ENCODE data around the gene PURA.
"Not testable (repeated sequence)": the region's sequence is repeated elsewhere in the genome, so short reads cannot be mapped to it uniquely, and the experiment has no call there.

The PURA gene

DNA sequence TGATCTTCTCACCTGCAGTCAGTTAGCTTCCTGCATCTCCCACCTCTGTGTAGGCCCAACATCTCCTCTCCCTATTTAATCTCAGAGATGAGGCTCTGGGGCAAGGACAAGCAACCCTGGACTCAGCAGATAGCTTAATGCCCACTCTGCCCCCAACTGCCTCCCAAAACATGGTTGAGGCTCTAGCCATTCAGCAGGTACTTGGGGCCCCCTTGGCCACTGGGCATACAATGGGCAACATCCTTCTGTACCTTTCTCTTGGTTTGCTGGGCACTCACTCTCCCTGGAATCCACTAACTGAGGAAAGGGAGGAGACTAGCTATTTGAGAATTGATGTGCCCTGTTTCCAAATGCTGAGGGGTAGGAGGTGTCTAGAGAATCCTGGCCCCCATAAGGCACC is 21.2 kb downstream of the PURA start:
- DNase-seq (ENCODE audit: low read depth in 2 of 2) = no peak

DNA sequence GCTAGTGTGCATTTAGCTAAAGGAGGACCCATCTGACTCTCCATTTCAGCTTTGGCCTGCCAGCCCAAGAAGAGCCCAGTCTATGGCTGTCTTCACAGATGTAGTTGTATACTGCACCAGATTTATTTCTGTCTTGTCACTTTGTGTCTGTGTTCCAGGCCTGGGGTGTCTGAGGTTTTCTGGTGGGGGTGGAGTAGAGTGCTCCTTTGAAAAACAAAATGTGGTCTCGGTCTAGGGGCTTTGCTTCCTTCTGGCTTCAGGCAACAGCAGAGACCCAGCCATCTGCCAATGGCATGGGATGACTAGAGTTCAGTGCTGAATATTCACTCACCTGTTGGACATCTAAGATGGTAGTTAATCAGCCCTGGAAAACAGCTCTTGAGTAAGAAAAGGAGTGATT is 22.7 kb downstream of the PURA start:
- no peak for DNase-seq (ENCODE audit: low read depth in 2 of 2)

DNA sequence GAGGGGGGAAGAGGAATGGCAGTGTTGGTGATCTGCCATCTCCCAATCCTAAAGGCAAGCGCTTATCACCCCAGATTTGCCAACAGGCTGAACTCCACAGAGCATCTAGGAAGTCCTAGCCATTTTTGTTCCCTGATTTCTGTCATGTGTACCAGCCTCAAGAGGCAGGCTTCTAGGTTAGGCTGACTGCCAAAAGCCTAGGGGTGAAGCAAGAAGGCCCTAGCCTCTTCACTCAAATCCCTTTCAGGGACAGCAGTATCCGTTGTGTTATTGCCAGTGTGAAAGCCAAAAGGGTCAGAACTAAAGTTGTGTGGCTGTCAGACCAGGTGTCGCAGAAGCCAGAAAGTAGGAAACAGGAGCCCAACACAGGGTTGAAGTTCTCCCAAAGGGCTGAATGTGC is 26.5 kb downstream of the PURA start:
- no peak for DNase-seq (ENCODE audit: low read depth in 2 of 2)

DNA sequence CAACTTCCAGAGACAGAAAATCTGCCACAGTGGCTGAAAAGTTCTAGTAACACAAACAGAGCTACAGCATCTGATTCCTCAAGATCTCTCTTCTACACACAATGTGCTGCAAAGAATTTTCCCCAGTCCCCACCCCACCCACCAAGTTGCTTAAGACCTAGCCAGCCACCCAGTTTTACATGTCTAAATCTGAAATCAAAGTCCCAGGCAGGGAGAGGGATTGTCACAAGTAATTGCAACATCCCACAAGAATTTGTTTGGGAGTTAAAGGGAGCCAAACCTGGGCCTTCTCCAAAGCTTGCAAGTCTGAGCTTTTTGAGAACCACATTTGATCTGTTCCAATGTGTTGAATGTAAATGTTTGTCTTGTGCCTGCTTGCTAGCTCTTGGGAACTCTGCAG is 27.3 kb downstream of the PURA start:
- no peak for DNase-seq (ENCODE audit: low read depth in 2 of 2)

DNA sequence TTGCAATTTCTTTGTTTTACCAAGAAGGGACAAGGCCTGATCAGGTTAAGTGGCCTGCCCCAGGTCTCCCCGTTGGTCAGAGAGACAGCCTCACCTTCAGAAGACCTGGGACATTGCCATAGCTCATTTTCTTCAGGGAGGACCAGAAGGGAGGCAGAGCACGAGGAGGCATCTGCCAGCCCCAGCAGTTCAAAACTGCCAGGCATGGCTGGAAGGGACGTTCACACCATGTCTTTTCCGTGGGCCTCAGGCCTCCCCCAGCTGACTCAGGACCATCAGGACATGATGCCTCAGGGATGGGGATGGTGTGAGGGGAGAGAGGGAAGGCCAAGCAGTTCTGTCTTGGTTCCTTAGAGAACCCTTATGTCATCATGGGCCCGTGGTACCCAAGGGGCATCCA is 28.3 kb downstream of the PURA start:
- no peak for DNase-seq (ENCODE audit: low read depth in 2 of 2)

DNA sequence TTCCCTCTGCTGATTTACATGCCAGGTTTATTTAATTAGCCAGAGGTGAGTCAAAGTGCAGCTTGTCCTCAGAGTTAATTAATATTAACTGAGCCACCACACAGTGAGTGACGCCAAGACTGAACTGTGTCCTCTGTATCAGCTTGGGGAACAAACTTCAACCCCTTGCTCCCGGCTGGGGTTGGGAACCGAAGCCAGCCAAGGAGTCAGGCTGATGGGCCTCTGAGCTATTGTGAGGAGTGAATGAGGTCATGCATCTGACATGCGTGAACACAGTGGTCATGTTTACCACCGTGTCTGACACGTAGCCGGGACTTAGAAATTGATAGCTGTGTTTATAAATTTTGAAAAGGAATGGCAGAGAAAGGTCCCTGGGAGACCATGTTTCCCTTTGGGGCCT is 28.9 kb downstream of the PURA start:
- DNase-seq (ENCODE audit: low read depth in 2 of 2) = no peak

DNA sequence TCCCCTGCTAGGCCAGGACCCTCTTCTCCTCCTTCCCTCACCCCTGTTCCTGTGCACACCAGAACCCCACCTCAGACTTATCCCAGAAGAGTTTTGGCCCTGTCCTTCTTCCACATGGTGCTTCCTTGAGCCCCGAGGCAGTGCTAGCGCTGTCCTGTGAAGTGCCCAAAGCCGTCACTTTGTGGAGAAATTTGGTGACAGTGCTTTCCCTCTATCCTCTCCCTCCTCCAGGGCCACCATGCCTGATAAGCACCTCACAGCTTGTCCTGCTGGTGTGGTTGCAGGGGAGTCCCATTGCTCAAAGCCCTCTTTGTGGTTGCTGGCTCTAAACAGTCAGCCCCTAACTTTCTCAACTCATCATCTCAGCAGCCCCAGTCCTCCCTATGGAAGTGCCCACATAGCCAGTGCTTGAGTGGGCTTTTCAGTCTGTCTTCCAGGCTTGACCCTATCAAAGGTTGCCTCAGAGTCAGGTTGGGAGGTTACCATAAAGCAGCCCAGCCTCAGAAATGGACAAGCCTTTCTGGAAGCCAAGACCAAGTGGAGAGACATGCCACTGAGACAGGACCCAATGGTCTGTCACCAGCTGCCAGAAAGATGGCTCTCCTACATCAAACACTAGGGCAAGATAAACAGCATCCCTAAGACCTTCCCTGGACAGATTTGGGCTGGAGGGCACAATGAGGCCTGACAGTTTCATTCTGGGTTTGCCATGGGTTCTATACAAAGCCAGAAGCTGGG is 29.8 kb downstream of the PURA start:
- no peak for DNase-seq (ENCODE audit: low read depth in 2 of 2)

DNA sequence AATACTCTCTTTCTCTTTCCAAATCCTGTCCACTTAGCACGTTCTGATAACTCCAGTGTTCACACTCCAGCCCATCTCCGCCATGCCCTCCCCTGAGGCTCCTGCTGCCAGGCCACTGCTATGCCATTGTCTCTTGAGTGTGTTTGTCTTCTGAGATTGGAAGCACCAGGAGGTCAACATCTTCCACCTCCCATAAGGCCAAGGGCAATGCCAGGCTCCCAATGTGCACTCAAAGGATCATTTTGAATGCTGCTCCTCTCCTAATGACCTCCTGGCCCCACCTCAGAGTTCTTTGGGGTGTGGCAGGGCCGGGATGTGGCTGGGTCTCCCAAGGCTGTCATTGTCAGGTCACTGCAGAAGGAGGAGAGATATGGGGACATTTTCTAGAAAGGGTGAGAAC is 31.3 kb downstream of the PURA start:
- no peak for DNase-seq (ENCODE audit: low read depth in 2 of 2)

DNA sequence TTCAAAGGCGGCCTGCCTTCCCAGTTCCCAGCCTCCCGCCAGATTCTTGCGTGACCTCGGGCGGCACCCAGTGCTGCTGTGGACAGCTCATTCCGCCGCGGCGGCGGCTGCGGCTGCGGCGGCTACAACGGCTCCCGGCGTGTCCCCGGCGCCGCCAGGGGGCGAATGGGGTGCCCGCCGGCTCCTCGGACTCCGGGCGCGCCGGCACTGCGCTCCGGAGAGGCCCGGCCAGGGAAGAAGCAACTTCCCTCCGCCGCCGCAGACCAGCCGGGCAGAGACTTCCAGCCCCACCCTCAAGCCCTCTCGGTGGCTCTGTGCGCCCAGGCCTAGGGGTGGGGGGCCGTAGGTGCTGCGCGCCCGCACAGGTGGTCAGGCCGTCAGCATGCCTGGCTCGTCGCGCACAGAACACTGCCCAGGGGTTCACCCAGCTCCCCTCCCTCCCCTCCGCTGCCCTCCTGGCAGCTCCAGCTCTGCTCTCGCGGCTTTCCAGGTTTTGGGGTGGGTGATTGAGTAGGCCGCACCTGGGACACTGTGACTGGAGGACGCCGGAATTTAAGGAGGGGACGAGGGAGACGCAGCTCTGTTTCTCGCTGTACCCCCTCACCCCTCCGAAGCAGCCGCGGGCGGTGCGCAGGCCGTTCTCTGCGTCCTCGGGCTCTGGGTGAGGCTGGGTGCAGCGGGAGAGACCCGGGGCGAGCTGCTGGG is 32.1 kb downstream of the PURA start:
- peak; percentile 36 to 59 for DNase-seq (ENCODE audit: low read depth in 2 of 2)

DNA sequence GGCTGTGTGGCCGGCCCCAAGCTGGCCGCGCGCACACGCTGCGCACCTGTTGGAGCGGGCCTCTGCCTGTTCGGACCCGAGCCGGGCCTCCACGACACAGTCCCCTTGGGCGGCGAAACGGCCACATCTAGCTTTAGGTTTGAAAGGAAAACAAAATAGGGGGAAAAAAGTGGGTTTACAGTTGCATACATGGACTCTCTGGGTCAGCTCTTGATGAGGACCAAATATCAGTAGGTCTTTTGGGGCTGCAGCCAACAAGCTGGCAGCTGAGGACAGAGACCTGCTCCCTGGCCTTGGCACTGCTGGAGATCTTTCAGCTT is 32.6 kb downstream of the PURA start:
- DNase-seq (ENCODE audit: low read depth in 2 of 2) = no peak

DNA sequence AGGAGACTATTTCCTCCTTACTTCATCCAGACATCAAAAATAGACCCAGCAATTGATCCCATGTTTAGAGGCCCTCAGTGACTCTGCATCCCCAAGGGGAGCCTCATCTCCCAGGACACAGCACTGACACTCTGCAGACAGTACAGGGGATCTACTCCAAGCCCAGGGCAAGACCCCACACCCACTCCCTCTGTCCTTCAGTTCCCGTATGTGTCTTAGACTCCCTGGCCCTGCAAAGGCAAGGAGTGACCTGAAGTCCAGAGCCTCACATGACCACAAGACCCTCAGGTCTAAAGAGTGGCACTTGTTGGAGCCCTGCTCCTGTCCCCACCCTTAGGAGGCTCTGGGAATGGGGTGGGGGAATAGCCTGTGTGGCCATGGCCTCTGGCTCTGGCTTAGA is 33.6 kb downstream of the PURA start:
- DNase-seq (ENCODE audit: low read depth in 2 of 2) = no peak

DNA sequence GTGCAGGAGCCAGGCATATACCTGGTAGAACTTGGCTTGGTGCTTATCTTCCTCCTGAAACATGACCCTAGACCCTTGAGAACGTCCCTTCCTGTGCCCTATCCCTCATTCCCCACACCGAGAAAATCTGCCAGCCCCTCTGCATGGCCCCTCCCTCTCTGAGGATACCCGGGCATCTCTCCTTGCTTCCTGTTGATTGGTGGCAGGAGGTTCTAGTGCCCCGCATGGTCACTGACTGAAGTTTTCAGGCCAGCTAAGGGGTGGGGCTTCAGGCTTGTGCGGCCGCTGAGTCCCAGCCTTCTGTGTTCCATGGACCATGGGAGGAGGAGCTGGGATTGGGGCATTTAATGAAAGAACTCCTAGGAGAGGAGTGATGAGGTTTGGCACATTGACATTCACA is 34.6 kb downstream of the PURA start:
- DNase-seq (ENCODE audit: low read depth in 2 of 2) = no peak

DNA sequence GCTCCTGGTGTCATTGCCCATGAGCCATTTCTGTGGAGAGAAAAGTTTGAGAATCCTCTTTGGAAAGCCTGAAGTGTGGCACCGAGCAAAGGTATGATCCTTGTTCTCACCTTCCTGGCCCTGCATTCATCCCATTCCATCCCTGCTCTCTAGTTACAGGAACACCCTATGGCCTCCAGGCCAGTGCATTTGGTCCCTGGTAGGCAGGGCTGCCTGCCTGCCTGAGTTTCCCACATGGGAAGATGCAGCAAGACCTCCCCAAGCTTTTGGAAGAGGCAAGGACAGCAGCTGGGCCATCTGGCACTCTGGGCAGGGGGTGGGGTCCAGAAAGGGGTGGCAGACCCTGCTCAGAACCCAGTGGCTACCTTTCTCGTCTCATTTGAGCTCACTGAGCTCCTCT is 36.3 kb downstream of the PURA start:
- no peak for DNase-seq (ENCODE audit: low read depth in 2 of 2)

DNA sequence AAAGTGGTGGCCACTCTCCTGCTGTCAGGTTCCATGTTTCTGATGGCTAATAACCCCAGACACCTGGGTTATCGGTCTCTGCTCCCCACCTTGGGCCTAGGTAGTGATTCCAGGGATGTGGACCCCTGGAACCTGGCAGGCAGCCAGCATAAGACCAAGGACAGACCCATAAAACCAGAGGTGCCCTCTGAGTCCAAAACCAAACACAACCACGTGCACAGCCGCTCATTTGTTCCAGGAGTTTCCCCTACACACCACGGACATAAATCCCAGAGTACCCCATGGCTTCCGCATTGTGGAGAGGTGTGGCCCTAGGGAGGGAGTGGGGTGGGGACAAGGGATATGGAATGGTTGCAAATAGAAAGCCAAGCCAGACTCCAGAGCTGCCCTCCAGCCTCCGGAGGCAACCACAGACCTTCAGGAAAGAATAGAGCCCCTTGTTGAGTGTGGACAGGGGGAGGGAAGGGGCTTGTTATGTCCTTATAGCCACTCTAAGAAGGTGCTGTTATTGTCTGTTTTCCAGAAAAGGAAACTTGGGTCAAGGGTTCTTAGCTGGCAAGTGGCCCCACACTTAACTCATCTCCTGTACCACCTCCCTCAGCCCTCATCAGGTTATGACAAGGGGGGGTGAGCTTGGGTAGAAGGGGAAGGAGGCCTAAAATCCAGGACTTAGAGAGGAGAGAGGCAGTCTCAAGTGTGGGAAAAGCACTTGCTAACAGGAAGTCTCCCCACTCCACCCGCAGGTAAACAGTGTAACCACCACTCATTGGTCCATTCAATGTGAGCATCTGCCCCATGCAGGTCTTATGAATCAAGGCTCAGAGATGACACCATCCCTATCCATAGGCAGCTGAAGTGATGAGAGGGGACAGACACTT is 37.5 kb downstream of the PURA start:
- no peak for DNase-seq (ENCODE audit: low read depth in 2 of 2)

DNA sequence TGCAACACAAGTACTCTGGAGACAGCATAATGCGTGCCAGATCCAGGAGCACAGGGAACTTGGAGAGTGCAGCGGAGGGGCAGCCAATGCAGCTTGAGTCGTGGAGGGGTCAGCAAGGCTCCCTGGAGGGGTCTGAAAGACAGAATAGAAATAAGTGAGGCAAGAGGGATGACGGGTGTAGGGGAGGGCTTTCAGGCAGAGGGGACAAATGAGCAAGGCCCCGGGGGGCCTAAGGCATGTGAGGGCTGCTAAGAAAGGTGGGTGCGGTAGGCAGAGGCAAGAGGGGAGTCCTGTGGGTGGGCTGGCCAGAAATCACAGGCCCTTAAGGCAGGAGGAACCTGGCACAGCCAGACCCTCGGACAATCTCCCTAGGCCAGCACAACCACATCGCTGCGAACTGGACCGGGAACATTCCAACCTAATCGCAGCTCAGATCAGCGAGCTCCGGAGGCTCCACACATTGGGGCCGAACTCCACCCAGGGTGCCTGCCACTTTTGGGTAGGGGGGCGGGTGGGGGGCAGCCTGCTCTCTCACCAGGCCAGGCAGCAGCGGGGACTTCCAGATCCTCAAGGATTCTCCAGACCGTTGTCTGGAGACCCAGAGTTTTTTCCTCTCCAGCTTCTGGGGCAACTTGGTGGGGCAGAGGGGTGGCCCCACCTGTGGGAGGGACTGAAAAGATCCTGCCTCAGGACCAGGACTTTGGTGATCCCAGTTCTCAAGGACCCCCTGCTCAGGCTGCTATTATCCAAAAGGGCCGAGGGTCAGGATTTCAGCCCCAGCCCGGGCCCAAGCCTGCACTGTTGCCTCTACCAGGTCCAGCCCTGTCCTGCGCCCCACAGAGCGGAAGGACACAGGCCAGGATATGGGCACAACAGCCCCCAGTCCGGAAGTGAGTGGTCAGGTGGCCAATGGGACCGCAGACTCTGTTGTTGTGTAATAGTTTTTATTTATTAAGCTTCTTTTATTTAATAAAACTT is 38.4 kb downstream of the PURA start:
- DNase-seq (ENCODE audit: low read depth in 2 of 2) = no peak

DNA sequence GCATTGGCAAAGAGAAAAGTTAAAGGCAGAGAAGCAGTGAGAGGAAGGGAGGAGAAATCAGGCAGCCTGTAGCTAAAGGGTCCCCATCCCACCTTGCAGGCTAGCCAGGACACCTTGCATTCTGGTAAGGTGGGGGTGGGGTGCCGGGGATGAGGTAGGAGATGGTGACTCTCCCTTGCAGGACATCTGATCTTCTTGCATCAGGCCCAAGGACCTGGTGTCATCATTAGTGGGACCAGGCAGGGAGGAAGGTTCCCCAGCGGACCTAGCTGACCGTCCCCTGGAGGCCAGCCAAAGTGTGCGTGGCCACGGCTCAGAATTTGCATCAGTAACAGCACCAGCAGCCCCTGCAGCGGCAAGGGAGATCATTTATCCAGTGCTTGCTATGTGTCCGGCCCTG is 39.3 kb downstream of the PURA start:
- no peak for DNase-seq (ENCODE audit: low read depth in 2 of 2)

DNA sequence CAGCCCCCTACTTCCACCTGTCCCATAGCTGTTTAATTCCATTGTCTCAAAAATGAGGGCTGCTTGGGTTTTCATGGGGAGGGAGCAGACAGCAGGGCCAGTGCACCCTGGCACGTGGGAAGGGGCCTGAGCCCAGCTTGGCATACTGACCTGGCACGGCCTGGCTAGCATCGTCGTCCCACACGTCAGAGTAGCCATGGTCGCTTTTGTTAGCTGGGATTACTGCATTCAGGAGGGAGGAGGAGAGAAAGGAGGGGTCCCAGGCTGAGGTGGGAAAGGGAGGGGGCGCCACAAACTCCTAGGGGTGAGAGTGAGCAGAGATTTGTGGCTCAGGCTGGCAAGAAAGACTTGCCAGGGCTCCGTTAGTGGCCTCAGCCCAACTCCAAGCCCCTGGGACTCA is 40.0 kb downstream of the PURA start:
- no peak for DNase-seq (ENCODE audit: low read depth in 2 of 2)

DNA sequence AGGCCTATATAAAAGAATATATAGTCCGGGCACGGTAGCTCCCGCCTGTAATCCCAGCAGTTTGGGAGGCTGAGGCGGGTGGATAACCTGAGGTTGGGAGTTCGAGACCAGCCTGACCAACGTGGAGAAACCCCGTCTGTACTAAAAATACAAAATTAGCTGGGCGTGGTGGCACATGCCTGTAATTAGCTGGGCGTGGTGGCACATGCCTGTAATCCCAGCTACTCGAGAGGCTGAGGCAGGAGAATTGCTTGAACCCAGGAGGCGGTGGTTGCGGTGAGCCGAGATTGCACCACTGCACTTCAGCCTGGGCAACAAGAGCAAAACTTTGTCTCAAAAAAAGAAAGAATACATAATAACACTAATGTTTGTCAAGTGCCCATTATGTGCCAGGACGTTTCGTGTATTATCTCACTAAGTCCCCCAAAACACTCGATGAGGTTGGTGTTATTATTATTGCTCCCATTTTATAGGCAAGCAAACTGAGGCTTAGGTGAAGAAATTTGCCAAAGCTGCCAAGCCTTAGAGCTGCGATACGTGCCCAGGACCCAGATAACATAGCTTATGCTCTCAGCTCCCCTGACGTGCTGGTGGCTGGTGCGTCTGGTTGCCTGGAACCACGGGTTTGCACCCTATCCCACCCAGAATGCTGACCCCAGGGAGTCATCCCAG is 40.9 kb downstream of the PURA start:
- DNase-seq (ENCODE audit: low read depth in 2 of 2) = not testable (repeated sequence)

DNA sequence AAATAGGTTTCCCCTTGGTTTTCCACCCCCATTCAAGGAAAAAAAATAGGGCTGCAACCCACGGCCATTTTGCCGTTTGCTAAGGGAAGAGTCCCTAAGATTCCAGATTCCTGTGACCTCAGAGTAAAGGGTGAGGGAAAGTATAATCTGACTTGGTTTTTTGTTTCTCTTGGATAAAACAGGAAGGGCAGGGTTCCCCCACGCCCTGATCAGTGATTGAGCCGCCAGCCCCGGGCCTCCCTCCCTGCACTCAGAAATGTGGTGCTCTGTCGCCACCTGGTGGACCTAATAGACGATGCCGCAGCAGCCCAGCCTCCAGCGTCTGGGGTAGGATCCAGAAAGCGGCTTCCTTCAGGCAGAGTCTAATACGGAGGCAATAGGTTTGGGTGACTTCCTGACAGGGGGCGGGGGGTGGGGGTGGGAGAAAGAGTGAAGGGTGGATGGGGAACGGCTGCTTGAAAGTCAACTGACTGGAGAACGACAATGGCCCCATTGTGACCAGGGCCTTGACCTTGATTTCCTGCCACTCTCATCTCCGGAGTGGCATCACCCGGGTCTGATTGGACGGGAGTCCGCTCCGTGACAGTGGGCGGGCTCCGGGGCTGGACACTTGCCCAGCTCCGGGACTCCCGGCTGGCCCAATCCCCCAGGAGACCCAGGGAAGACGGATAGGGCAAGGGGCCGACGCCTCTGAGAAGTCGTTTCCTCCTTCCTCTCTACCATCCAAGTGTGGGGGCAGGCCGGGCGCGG is 43.3 kb downstream of the PURA start:
- peak; percentile 81 to 87 for DNase-seq (ENCODE audit: low read depth in 2 of 2)
